Subcutaneous abdominal adipose tissue (tissue), 5 donors: Measurements from ENCODE around the gene HPN.
"Not testable (repeated sequence)": the region's sequence is repeated elsewhere in the genome, so short reads cannot be mapped to it uniquely, and the experiment has no call there.

ENCODE experiments used
- H3K27ac ChIP-seq: one replicate; pipeline ENCODE4 v1.7.0; 2013; ENCODE audit warnings: low read depth, mild to moderate bottlenecking, inconsistent platforms, low read length, moderate library complexity
- H3K27me3 ChIP-seq, 5 donors: one replicate each; pipeline ENCODE4 v1.7.0; 2013; ENCODE audit warnings: low read length in 5 of 5, inconsistent platforms in 1 of 5; ENCODE audit not compliant: control insufficient read depth in 5 of 5, insufficient read depth in 4 of 5
- H3K36me3 ChIP-seq, 5 donors: one replicate each; pipeline ENCODE4 v1.7.0; 2013; ENCODE audit warnings: low read length in 5 of 5; ENCODE audit not compliant: control insufficient read depth in 5 of 5, insufficient read depth in 5 of 5
- H3K4me1 ChIP-seq, 5 donors: one replicate each; pipeline ENCODE4 v1.7.0; 2013; ENCODE audit warnings: low read length in 5 of 5, mild to moderate bottlenecking in 3 of 5, moderate library complexity in 1 of 5; ENCODE audit not compliant: control insufficient read depth in 5 of 5, insufficient read depth in 5 of 5
- H3K4me3 ChIP-seq, 5 donors: one replicate each; pipeline ENCODE4 v1.7.0; 2013; ENCODE audit warnings: low read length in 5 of 5, low read depth in 1 of 5
- H3K9ac ChIP-seq, 5 donors: one replicate each; pipeline ENCODE4 v1.7.0; 2013; ENCODE audit warnings: low read length in 5 of 5, mild to moderate bottlenecking in 4 of 5, moderate library complexity in 3 of 5
- H3K9me3 ChIP-seq, 5 donors: one replicate each; pipeline ENCODE4 v1.7.0; 2013; ENCODE audit warnings: low read length in 5 of 5; ENCODE audit not compliant: control insufficient read depth in 5 of 5
- donor health status: healthy.
- donor health status: healthy.
- donor health status: healthy.
- donor health status: healthy.
- donor health status: healthy.

HPN gene

DNA sequence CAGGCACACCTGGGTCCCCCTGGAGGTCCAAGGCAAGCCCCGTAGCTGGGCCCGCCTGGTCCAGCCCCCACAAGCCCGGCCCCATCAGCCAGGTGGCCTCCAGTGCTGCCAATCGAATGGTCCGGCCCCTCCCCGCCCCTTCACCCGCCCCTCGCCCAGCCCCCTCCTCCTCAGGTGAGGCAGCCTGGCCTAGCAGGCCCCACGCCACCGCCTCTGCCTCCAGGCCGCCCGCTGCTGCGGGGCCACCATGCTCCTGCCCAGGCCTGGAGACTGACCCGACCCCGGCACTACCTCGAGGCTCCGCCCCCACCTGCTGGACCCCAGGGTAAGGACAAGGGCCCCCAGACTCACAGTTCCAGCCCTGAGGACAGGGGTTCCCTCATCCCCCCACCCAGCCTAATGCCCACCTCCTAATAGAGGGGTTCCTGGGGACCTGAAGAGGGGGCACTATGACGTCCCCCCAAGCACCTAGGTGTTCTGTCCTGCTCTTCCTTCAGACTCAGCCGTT is at the start of gene HPN:
TSS of gene HPN (plus strand) at position 174 of the 508 bp plus-strand sequence. CDS start 786 bp downstream, outside the sequence.
- Histone ChIP-seq H3K9me3 (no peaks in the 10 kb centered on the region), H3K4me1 (peaks cover 4 to 78% (median 58%) of the 10 kb centered on the region in 5 donors), H3K27ac (peak within 1 kb of the TSS; percentile 37), H3K36me3 (no peaks in the 10 kb centered on the region), H3K9ac (peak within 1 kb of the TSS in 3 of 5 donors; percentile 32 to 65 (median 48)), H3K27me3 (no peaks in the 10 kb centered on the region), H3K4me3 (peak within 1 kb of the TSS in 4 of 5 donors; percentile 36 to 58 (median 42))

DNA sequence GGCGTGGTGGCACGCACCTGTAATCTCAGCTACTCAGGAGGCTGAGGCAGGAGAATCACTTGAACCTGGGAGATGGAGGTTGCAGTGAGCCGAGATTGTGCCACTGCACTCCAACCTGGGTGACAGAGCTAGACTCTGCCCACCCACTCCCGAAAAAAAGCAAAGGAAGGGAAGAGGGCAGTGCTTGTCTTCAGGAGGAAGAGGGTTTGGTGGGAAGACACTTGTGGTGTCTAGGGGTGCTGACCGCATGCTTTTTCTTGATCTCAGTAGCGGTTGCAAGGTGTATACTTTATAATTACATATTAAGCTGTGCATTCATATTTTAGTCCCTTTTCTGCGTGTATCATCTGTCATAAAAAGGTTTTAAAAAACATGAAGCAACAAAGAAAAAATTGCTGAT is 48.9 kb upstream of the HPN start:
- H3K4me1 ChIP-seq, result peaks cover 0 to 38% (median 6%) of the 10 kb centered on the region in 5 donors
- H3K27ac ChIP-seq, H3K27me3 ChIP-seq, H3K36me3 ChIP-seq, H3K9me3 ChIP-seq, H3K9ac ChIP-seq, H3K4me3 ChIP-seq: not testable (repeated sequence)

GRCh38 chr19:34994286-34994642 is 47.3 kb upstream of the HPN start:
- Histone ChIP-seq H3K36me3 (no peaks in the 10 kb centered on the region), H3K27me3 (no peaks in the 10 kb centered on the region), H3K9ac (peak overlapping the region in 1 of 5 donors; percentile 14), H3K9me3 (no peaks in the 10 kb centered on the region), H3K4me1 (peaks cover 3 to 52% (median 12%) of the 10 kb centered on the region in 5 donors), H3K27ac (peak overlapping the region; percentile 79), H3K4me3 (no peak overlapping the region)

GRCh38 chr19:34994643-34995541 is 46.6 kb upstream of the HPN start:
- Histone ChIP-seq H3K27ac (peak overlapping the region; percentile 79), H3K27me3 (no peaks in the 10 kb centered on the region), H3K4me3 (no peak overlapping the region), H3K4me1 (peaks cover 3 to 56% (median 18%) of the 10 kb centered on the region in 5 donors), H3K9ac (peak overlapping the region in 2 of 5 donors; percentile 42 to 65), H3K9me3 (no peaks in the 10 kb centered on the region), H3K36me3 (no peaks in the 10 kb centered on the region)

DNA sequence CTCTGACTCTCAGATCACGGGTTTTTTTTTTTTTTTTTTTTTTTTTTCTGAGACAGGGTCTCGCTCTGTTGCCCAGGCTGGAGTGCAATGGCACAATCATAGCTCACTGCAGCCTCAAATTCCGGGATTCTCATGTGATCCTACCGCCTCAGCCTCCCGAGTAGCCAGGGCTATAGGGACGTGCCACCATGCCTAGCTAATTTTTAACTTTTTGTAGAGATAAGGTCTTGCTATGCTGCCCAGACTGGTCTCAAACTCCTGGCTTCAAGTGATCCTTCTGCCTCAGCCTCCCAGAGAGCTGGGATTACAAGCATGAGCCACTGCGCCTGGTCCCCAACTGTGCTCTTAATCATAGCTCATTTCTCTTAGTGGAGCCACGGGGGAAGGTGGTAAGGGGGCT is 46.0 kb upstream of the HPN start:
- H3K27ac ChIP-seq, result peak overlapping the region; percentile 79
- no peaks in the 10 kb centered on the region for H3K27me3 ChIP-seq
- H3K4me3 ChIP-seq, result no peak overlapping the region
- H3K9ac ChIP-seq, result peak overlapping the region in 1 of 5 donors; percentile 65
- no peaks in the 10 kb centered on the region for H3K36me3 ChIP-seq
- H3K9me3 ChIP-seq, result no peaks in the 10 kb centered on the region
- peaks cover 3 to 56% (median 18%) of the 10 kb centered on the region in 5 donors for H3K4me1 ChIP-seq

DNA sequence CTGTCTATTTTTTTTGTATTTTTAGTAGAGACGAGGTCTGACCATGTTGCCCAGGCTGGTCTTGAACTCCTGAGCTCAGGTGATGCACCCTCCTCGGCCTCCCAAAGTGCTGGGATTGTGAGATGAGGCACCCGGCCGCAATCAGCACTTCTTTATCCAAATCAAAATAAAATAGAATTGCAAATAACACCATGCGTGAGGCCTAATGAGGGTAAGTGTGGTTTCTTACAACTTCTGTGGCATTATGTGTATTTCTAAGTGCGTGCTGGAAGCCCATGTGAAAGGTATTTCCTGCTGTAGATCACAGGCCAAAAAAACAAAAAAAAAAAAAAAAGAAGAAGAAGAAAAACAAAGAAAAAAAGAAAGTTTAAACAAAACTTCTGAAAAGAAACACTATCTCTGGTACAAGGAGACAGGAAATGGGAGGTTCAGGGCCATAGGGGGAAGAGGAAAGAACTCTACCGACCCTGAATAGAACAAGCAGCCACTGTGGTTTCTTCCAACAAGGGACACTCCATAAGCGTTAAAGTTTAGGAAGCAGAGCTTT is 44.4 kb upstream of the HPN start:
- Histone ChIP-seq H3K36me3 (peaks cover 0 to 4% (median 3%) of the 10 kb centered on the region in 5 donors), H3K9ac (peak overlapping the region in 1 of 5 donors; percentile 37), H3K4me1 (peaks cover 6 to 71% (median 34%) of the 10 kb centered on the region in 5 donors), H3K9me3 (no peaks in the 10 kb centered on the region), H3K4me3 (no peak overlapping the region), H3K27me3 (no peaks in the 10 kb centered on the region), H3K27ac (peak overlapping the region; percentile 50)

DNA sequence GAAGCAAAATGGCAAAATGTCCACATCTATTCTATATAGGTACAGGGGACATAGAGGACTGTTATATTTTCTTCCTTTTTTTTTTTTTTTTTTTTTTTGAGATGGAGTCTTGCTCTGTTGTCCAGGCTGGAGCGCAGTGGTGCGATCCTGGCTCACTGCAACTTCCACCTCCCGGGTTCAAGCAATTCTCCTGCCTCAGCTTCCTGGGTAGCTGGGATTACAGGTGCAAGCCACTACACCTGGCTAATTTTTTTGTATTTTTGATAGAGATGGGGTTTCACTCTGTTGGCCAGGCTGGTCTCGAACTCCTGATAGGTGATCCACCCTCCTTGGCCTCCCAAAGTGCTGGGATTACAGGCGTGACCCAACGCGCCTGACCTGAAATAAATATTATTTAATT is 43.3 kb upstream of the HPN start:
- not testable (repeated sequence) for H3K36me3 ChIP-seq, H3K27me3 ChIP-seq, H3K27ac ChIP-seq, H3K9me3 ChIP-seq, H3K4me3 ChIP-seq, H3K9ac ChIP-seq
- H3K4me1 ChIP-seq, result peaks cover 9 to 81% (median 42%) of the 10 kb centered on the region in 5 donors

GRCh38 chr19:34998777-34999497 is 42.6 kb upstream of the HPN start:
- H3K4me3 ChIP-seq, result peak overlapping the region; percentile 71 to 86 (median 76)
- H3K9me3 ChIP-seq, result no peaks in the 10 kb centered on the region
- peak overlapping the region in 4 of 5 donors; percentile 83 to 95 (median 86) for H3K9ac ChIP-seq
- peaks cover 0 to 9% (median 7%) of the 10 kb centered on the region in 5 donors for H3K36me3 ChIP-seq
- H3K27ac ChIP-seq, result peak overlapping the region; percentile 99
- H3K4me1 ChIP-seq, result peaks cover 12 to 85% (median 47%) of the 10 kb centered on the region in 5 donors
- no peaks in the 10 kb centered on the region for H3K27me3 ChIP-seq

DNA sequence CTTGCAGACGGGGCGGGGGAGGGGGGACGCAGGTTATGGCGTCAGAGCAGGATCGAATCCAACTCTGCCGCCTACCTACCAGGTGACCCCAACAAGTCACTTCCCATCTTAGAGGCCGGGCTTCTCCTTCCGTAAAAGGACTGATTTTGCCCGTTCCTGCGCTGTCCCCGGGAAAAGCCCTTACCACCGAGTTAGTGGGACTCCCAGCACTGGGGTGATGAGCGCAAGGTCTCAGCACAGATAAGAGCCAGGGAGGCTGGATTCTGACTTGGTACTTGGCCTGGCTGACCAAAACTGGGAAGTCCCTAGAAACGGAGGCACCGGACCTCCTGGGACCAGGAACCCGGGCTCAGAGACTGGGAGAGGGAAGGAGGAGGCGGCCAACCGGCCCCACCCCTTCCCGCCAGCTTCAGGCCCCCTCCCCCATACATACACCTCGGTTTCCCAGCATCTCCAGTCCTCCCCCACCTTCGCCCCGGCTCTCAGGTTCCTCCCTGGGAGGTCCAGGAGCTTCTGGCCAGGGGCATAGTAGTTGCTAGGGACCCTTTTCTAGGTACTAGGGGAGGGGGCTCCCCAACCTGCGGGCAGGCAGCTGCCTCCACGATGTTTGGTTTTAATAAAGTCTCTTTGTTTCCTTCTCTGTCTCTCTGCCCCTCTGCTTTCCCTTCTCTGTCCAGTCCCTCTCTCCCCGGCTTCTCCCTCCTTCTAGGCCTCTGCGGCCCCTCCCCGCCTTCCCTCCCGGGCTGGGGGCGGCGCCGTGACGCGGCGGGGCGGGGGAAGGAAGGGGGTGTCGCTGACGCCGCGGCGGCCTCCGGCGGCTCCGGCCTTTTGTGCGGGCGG is 41.8 kb upstream of the HPN start, which contains the start of gene GRAMD1A:
TSS of gene GRAMD1A (plus strand) at position 826 of the 840 bp plus-strand sequence. CDS start 156 bp downstream, outside the sequence.
- Histone ChIP-seq H3K27me3 (no peaks in the 10 kb centered on the region), H3K9ac (peak within 1 kb of the TSS; percentile 83 to 95 (median 90)), H3K36me3 (peaks cover 0 to 9% (median 7%) of the 10 kb centered on the region in 5 donors), H3K27ac (peak within 1 kb of the TSS; percentile 99), H3K4me3 (peak within 1 kb of the TSS; percentile 74 to 94 (median 84)), H3K4me1 (peaks cover 12 to 82% (median 47%) of the 10 kb centered on the region in 5 donors), H3K9me3 (no peaks in the 10 kb centered on the region)
